ENCODE results near the gene TPRG1. TPM values are rescaled to one million over a fixed set of nuclear protein-coding genes. Genes with fewer than 3 reads are reported as not detected.

Gene TPRG1
- total and polyA plus RNA-seq, 2 donors (not counting 1 experiment from before 2014, with no cell fraction given), result 0.21 to 0.39 TPM

GRCh38 chr3:189167027-189167766, 4.6 kb upstream of the TPRG1 start:
- H3K36me3 ChIP-seq (replicated peaks in 1 of 2; ENCODE audit: control extremely low read depth in 1 of 2, control insufficient read depth in 1 of 2, extremely low read depth in 1 of 2, insufficient read depth in 2 of 2, low read length in 1 of 2), result no peaks in the 10 kb centered on the region
- no peak overlapping the region for H3K9ac ChIP-seq (ENCODE audit: low read length)
- H3K4me1 Mint-ChIP-seq, result no peaks in the 10 kb centered on the region
- ChIA-PET CTCF (no interaction called here), POLR2A (no interaction called here)
- DNase-seq, result no peak
- H4K20me1 ChIP-seq (ENCODE audit: control insufficient read depth, insufficient read depth, low read length, poor library complexity, severe bottlenecking), result no peaks in the 10 kb centered on the region
- no peak for TF ChIP-seq EZH2 (IDR thresholded peaks at IDR 0.05; ENCODE audit: borderline replicate concordance, insufficient read depth, low read depth, low read length, poor library complexity, severe bottlenecking)
- TF ChIP-seq CTCF (IDR thresholded peaks at IDR 0.05), result no peak
- H3K27me3 Mint-ChIP-seq, result no peaks in the 10 kb centered on the region
- no peak overlapping the region for H2AFZ ChIP-seq (ENCODE audit: insufficient read depth, low read depth, low read length, poor library complexity, severe bottlenecking)
- no peak overlapping the region for H3K27ac ChIP-seq (ENCODE audit: low read length in 2 of 2)
- H3K4me2 ChIP-seq (replicated peaks; ENCODE audit: low read depth, low read length, poor library complexity, severe bottlenecking), result no peak overlapping the region
- intact Hi-C loops (cut with micrococcal nuclease), result no loop called here
- WGBS (ENCODE audit: insufficient coverage), result no CpG with 5 or more reads among the region's 5 CpGs
- no peaks in the 10 kb centered on the region for H3K9me3 ChIP-seq (ENCODE audit: control extremely low read depth in 1 of 3, control insufficient read depth in 2 of 3, insufficient read depth in 1 of 3, low read length in 2 of 3)
- no peaks in the 10 kb centered on the region for H3K79me2 ChIP-seq (ENCODE audit: control insufficient read depth, insufficient read depth, low read length)
- no peak for ATAC-seq (ENCODE audit: low read depth)
- no peak overlapping the region for H3K4me3 Mint-ChIP-seq
- H3K4me3 ChIP-seq (ENCODE audit: control extremely low read depth in 1 of 5, extremely low read depth in 1 of 5, insufficient read depth in 1 of 5, low read depth in 2 of 5, low read length in 4 of 5), result no peak overlapping the region
- H3K27me3 ChIP-seq (replicated peaks in 1 of 4; ENCODE audit: control extremely low read depth in 1 of 4, control insufficient read depth in 3 of 4, insufficient read depth in 4 of 4, low read length in 3 of 4), result no peaks in the 10 kb centered on the region
- H3K27ac Mint-ChIP-seq, result no peak overlapping the region
- H3K4me1 ChIP-seq (ENCODE audit: control insufficient read depth in 2 of 2, insufficient read depth in 2 of 2, low read length in 2 of 2), result no peaks in the 10 kb centered on the region
- no peaks in the 10 kb centered on the region for H3K9me3 Mint-ChIP-seq (ENCODE audit: insufficient read depth)

GRCh38 chr3:189168711-189169110, 3.1 kb upstream of the TPRG1 start:
- no peaks in the 10 kb centered on the region for H3K27me3 Mint-ChIP-seq
- no peak overlapping the region for H3K27ac Mint-ChIP-seq
- Histone ChIP-seq H3K27ac (ENCODE audit: low read length in 2 of 2) (no peak overlapping the region), H3K4me1 (ENCODE audit: control insufficient read depth in 2 of 2, insufficient read depth in 2 of 2, low read length in 2 of 2) (no peaks in the 10 kb centered on the region), H3K9me3 (ENCODE audit: control extremely low read depth in 1 of 3, control insufficient read depth in 2 of 3, insufficient read depth in 1 of 3, low read length in 2 of 3) (no peaks in the 10 kb centered on the region), H2AFZ (ENCODE audit: insufficient read depth, low read depth, low read length, poor library complexity, severe bottlenecking) (no peak overlapping the region), H4K20me1 (ENCODE audit: control insufficient read depth, insufficient read depth, low read length, poor library complexity, severe bottlenecking) (no peaks in the 10 kb centered on the region), H3K9ac (ENCODE audit: low read length) (no peak overlapping the region), H3K27me3 (replicated peaks in 1 of 4; ENCODE audit: control extremely low read depth in 1 of 4, control insufficient read depth in 3 of 4, insufficient read depth in 4 of 4, low read length in 3 of 4) (no peaks in the 10 kb centered on the region), H3K4me2 (replicated peaks; ENCODE audit: low read depth, low read length, poor library complexity, severe bottlenecking) (no peak overlapping the region), H3K36me3 (replicated peaks in 1 of 2; ENCODE audit: control extremely low read depth in 1 of 2, control insufficient read depth in 1 of 2, extremely low read depth in 1 of 2, insufficient read depth in 2 of 2, low read length in 1 of 2) (no peaks in the 10 kb centered on the region), H3K79me2 (ENCODE audit: control insufficient read depth, insufficient read depth, low read length) (no peaks in the 10 kb centered on the region), H3K4me3 (ENCODE audit: control extremely low read depth in 1 of 5, extremely low read depth in 1 of 5, insufficient read depth in 1 of 5, low read depth in 2 of 5, low read length in 4 of 5) (no peak overlapping the region)
- WGBS (ENCODE audit: insufficient coverage), result no CpG with 5 or more reads among the region's 1 CpG
- no peaks in the 10 kb centered on the region for H3K4me1 Mint-ChIP-seq
- H3K9me3 Mint-ChIP-seq (ENCODE audit: insufficient read depth), result no peaks in the 10 kb centered on the region
- ChIA-PET POLR2A (no interaction called here), CTCF (no interaction called here)
- no peak for TF ChIP-seq CTCF (IDR thresholded peaks at IDR 0.05)
- no peak for TF ChIP-seq EZH2 (IDR thresholded peaks at IDR 0.05; ENCODE audit: borderline replicate concordance, insufficient read depth, low read depth, low read length, poor library complexity, severe bottlenecking)
- DNase-seq (no peak), ATAC-seq (ENCODE audit: low read depth) (no peak)
- intact Hi-C loops (cut with micrococcal nuclease), result no loop called here
- no peak overlapping the region for H3K4me3 Mint-ChIP-seq

Data from B cell (primary cell).